SU-DHL-6 (cell line): ENCODE results near the gene TSSC4.

Source experiments
- H2AFZ ChIP-seq: fragments of 200-600 bp; sonication (generic); 2 replicates; pipeline ENCODE4 v1.6.1; 2014; ENCODE audit warnings: low read depth, mild to moderate bottlenecking, moderate library complexity, mixed read lengths, antibody characterized with exemption, low read length; ENCODE audit not compliant: severe bottlenecking
- H3F3A ChIP-seq: fragments of 200-600 bp; shearing (Covaris generic); 2 replicates; pipeline ENCODE4 v1.6.0; 2016; ENCODE audit warnings: antibody characterized with exemption, mild to moderate bottlenecking; ENCODE audit not compliant: insufficient read depth
- H3K27ac ChIP-seq: fragments of 200-600 bp; sonication (generic); 2 replicates; pipeline ENCODE4 v1.5.1; 2016; ENCODE audit warnings: low read depth, mild to moderate bottlenecking, low read length, moderate library complexity, mixed read lengths
- H3K27me3 ChIP-seq: fragments of 200-600 bp; sonication (generic), shearing (Covaris generic); 2 replicates; pipeline ENCODE4 v1.6.0; 2014; ENCODE audit warnings: mild to moderate bottlenecking, low read length
- H3K36me3 ChIP-seq: fragments of 200-600 bp; sonication (generic); 2 replicates; pipeline ENCODE4 v1.6.1; 2014; ENCODE audit warnings: mild to moderate bottlenecking, low read length, mixed read lengths
- H3K4me2 ChIP-seq: fragments of 300-600, 200-600 bp; shearing (Covaris generic), sonication (generic); 2 replicates; pipeline ENCODE4 v1.6.0; 2014; ENCODE audit warnings: low read length, low read depth, mild to moderate bottlenecking; ENCODE audit not compliant: poor library complexity, severe bottlenecking
- H3K4me3 ChIP-seq: fragments of 200-600 bp; sonication (generic); 2 replicates; pipeline ENCODE4 v1.5.1; 2014; ENCODE audit warnings: antibody characterized with exemption, low read length, mild to moderate bottlenecking, mixed read lengths; ENCODE audit not compliant: insufficient read depth, poor library complexity, severe bottlenecking
- H3K79me2 ChIP-seq: fragments of 200-600 bp; sonication (generic); 2 replicates; pipeline ENCODE4 v1.6.1; 2014; ENCODE audit warnings: mild to moderate bottlenecking, low read length, moderate library complexity; ENCODE audit not compliant: insufficient read depth
- H3K9ac ChIP-seq: fragments of 200-600 bp; sonication (generic); 2 replicates; pipeline ENCODE4 v1.7.0; 2014; ENCODE audit warnings: mild to moderate bottlenecking, low read length
- H3K9me2 ChIP-seq: fragments of 200-600 bp; sonication (generic); replicated peaks from 2 replicates; pipeline ENCODE4 v1.6.1; 2014; ENCODE audit warnings: low read length; ENCODE audit not compliant: insufficient read depth
- H3K9me3 ChIP-seq: fragments of 200-600 bp; sonication (generic); 2 replicates; pipeline ENCODE4 v1.6.1; 2014; ENCODE audit warnings: low read length, mixed read lengths; ENCODE audit not compliant: insufficient read depth
- H4K20me1 ChIP-seq: fragments of 200-600 bp; sonication (generic); 2 replicates; pipeline ENCODE4 v1.6.1; 2014; ENCODE audit warnings: low read depth, mild to moderate bottlenecking, antibody characterized with exemption, low read length, moderate library complexity, mixed read lengths
- EZH2phosphoT487 ChIP-seq: fragments of 200-600 bp; sonication (generic), shearing (Covaris generic); conservative IDR thresholded peaks from 2 replicates; pipeline ENCODE4 v1.6.1; 2018; ENCODE audit warnings: mild to moderate bottlenecking, antibody characterized with exemption, low read length, moderate library complexity, mixed read lengths
- TF ChIP-seq, protein P1 (sequence below): fragments of 200-600 bp; sonication (generic); IDR thresholded peaks from one replicate; pipeline ENCODE4 v1.5.1; 2017; ENCODE audit warnings: antibody characterized with exemption, mild to moderate bottlenecking, low read length, moderate library complexity; ENCODE audit not compliant: insufficient read depth, poor library complexity, severe bottlenecking

TSSC4 gene

DNA sequence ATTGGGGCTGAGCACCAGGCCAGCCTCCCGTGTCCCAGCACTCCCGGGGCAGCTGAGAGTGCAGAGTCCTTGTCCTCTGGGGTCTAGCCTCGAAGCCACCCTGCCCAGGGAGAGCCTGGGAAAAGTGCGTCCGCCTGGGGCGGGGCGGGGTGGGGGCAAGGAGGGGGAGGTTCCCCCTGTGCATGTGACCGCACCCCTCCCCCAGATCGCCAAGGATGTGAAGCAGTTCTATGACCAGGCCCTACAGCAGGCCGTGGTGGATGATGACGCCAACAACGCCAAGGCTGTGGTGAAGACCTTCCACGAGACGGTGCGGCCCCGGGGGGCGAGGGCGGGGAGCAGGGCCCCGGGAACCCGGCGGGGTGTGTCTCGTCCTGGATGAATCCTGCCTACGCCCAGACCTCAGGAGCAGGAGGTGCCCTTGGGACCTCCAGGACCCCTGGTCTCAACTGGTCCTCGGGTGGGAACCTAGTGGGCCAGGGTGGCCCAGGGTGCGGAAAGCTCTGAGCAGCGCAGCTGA lies 5.3 kb upstream of the TSSC4 start:
- Histone ChIP-seq H3K9me3 (no peaks in the 10 kb centered on the region), H4K20me1 (no peaks in the 10 kb centered on the region), H3K79me2 (peaks cover 30% of the 10 kb centered on the region), H3K4me3 (no peak overlapping the region), H2AFZ (no peak overlapping the region), H3K9me2 (no peaks in the 10 kb centered on the region), H3K4me2 (no peak overlapping the region), H3K9ac (no peak overlapping the region), H3K27me3 (no peaks in the 10 kb centered on the region), H3K36me3 (no peaks in the 10 kb centered on the region), H3K27ac (no peak overlapping the region), H3F3A (peaks cover 27% of the 10 kb centered on the region)
- TF ChIP-seq, protein P1, sequence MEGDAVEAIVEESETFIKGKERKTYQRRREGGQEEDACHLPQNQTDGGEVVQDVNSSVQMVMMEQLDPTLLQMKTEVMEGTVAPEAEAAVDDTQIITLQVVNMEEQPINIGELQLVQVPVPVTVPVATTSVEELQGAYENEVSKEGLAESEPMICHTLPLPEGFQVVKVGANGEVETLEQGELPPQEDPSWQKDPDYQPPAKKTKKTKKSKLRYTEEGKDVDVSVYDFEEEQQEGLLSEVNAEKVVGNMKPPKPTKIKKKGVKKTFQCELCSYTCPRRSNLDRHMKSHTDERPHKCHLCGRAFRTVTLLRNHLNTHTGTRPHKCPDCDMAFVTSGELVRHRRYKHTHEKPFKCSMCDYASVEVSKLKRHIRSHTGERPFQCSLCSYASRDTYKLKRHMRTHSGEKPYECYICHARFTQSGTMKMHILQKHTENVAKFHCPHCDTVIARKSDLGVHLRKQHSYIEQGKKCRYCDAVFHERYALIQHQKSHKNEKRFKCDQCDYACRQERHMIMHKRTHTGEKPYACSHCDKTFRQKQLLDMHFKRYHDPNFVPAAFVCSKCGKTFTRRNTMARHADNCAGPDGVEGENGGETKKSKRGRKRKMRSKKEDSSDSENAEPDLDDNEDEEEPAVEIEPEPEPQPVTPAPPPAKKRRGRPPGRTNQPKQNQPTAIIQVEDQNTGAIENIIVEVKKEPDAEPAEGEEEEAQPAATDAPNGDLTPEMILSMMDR, result no peak
- TF ChIP-seq EZH2phosphoT487, result no peak

DNA sequence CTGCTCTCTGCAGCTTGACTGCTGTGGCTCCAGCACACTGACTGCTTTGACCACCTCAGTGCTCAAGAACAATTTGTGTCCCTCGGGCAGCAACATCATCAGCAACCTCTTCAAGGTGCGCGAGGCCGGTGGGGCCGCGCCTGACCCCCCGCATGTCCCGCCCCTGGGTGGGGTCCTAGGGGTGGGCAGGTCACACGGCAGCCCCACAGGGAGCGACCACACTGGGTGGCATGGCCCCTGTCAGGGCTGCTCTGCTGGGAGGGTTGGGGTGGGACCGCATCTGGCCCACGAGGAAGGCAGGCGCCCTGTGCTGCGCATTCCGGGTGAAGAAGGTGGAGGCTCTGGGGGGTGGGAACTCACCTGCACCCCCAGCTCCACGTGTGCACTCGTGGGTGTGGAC lies 4.7 kb upstream of the TSSC4 start:
- Histone ChIP-seq H3K79me2 (peaks cover 25% of the 10 kb centered on the region), H2AFZ (no peak overlapping the region), H3F3A (peaks cover 26% of the 10 kb centered on the region), H3K9me2 (no peaks in the 10 kb centered on the region), H3K36me3 (no peaks in the 10 kb centered on the region), H3K27ac (no peak overlapping the region), H3K4me3 (no peak overlapping the region), H3K4me2 (no peak overlapping the region), H3K9ac (no peak overlapping the region), H3K9me3 (no peaks in the 10 kb centered on the region), H4K20me1 (no peaks in the 10 kb centered on the region), H3K27me3 (no peaks in the 10 kb centered on the region)
- TF ChIP-seq EZH2phosphoT487, result no peak
- TF ChIP-seq, protein P1, result no peak

DNA sequence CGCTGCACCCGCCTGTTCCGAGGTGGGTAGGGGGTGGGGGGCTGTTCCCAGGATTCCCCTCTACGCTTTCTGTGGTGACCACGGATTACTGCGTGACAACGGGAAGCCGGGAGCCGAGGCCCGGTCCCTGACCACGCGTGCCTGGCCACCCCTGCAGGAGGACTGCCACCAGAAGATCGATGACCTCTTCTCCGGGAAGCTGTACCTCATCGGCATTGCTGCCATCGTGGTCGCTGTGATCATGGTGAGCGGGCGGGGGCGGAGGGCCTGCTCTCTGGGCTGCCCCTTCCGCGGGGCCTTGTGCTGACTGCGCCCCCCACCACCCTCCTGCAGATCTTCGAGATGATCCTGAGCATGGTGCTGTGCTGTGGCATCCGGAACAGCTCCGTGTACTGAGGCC lies 4.1 kb upstream of the TSSC4 start:
- Histone ChIP-seq H3K4me2 (no peak overlapping the region), H2AFZ (no peak overlapping the region), H3K79me2 (peaks cover 25% of the 10 kb centered on the region), H3K9me2 (no peaks in the 10 kb centered on the region), H3K9ac (no peak overlapping the region), H3K27me3 (no peaks in the 10 kb centered on the region), H3K27ac (no peak overlapping the region), H3F3A (peaks cover 26% of the 10 kb centered on the region), H3K4me3 (no peak overlapping the region), H4K20me1 (no peaks in the 10 kb centered on the region), H3K36me3 (no peaks in the 10 kb centered on the region), H3K9me3 (no peaks in the 10 kb centered on the region)
- TF ChIP-seq, protein P1, result no peak
- no peak for TF ChIP-seq EZH2phosphoT487
